ENCODE data around the gene B4GALNT1.
"Not testable (repeated sequence)": the region's sequence is repeated elsewhere in the genome, so short reads cannot be mapped to it uniquely, and the experiment has no call there.

The B4GALNT1 gene

DNA sequence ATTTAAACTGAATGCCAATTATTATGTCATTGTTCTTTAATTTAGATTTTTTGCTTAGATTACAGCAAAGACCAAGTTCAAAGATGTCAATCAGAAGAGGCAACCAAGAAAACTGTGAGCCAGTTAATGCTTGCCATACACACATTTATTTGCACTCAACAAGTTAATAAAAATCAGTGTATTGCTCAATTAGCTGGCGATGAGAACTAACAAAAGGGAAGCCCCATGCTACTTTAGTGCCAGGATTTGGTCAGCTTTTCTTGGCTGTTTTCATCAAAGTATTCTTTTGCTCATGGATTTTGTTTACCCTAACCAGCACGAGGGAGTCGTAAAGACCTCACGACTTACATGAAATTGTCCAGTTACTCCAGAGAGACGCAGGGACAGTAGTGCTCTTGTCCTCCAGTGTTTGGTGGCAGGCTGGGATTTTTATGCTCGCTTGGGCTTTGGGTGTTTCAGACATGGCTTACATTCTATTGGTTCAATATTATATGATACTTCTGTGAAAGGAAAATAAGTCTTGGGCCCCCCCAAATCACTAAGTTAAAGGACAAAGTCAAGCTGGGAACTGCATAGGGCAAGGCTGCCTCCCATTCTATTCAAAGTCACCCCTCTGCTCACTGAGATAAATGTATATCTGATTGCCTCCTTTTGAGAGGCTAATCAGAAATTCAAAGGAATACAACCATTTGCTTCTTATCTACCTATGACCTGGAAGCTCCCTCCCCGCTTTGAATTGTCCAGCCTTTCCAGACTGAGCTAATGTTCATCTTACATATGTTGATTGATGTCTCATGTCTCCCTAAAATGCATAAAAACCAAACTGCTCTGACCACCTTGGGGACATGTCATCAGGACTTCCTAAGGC is 7.4 kb upstream of the B4GALNT1 start:
- no peak for TF ChIP-seq CTCF (IDR thresholded peaks at IDR 0.05; ENCODE audit: extremely low read depth, missing control alignments)

DNA sequence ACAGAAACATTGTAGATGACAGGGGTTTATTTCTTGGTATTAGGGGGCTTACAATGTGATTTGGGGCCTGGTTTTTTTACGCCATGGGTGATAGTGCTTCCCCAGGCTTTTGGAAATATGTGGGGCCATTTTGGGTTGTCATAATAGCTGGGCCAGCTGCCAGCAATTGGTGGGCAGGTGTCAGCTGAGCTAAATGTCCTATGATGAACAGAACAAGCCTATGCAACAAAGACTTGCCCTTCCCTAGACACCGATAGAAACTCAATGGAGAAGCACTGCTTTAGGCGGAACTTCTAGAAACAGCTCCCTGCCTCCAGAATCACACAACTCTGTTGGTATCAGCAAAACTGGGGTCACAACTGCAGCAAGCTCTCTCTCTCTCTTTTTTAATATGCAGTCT is 5.1 kb upstream of the B4GALNT1 start:
- TF ChIP-seq CTCF (IDR thresholded peaks at IDR 0.05; ENCODE audit: extremely low read depth, missing control alignments) = no peak

More for the DNA sequence above, 7.4 kb upstream of the B4GALNT1 start:
- no peak for DNase-seq (ENCODE audit: low spot score)

DNA sequence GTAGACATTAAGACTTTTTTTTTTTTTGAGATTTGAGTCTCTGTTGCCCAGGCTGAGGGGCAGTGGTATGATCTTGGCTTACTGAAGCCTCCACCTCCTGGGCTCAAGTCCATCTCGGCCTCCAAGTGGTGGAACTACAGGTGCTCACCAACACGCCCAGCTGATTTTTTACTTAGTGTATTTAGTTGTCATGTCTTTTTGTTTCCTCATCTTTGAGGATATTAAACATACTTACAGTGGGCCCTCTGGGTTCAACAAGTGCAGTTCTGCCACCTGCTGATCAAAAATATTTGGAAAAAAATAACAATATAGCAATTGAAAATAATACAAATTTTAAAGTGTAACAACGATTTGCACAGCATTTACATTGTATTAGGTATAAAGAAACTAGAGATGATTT is 4.4 kb upstream of the B4GALNT1 start:
- TF ChIP-seq CTCF (IDR thresholded peaks at IDR 0.05; ENCODE audit: extremely low read depth, missing control alignments) = no peak
- no peak for DNase-seq (ENCODE audit: low spot score)

More for the DNA sequence above, 5.1 kb upstream of the B4GALNT1 start:
- no peak for DNase-seq (ENCODE audit: low spot score)

DNA sequence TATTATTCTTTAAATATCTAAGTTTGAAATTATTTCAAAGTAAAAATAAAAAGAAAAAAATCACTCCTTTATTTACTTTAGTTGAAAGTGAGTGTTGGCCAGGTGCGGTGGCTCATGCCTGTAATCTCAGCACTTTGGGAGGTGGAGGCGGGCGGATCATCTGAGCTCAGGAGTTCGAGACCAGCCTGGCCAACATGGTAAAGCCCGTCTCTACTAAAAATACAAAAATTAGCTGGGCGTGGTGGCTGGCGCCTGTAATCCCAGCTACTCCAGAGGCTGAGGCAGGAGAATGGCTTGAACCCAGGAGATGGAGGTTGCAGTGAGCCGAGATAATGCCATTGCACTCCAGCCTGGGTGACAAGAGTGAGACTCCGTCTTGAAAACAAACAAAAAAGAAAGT is 3.7 kb upstream of the B4GALNT1 start:
- DNase-seq (ENCODE audit: low spot score) = not testable (repeated sequence)

DNA sequence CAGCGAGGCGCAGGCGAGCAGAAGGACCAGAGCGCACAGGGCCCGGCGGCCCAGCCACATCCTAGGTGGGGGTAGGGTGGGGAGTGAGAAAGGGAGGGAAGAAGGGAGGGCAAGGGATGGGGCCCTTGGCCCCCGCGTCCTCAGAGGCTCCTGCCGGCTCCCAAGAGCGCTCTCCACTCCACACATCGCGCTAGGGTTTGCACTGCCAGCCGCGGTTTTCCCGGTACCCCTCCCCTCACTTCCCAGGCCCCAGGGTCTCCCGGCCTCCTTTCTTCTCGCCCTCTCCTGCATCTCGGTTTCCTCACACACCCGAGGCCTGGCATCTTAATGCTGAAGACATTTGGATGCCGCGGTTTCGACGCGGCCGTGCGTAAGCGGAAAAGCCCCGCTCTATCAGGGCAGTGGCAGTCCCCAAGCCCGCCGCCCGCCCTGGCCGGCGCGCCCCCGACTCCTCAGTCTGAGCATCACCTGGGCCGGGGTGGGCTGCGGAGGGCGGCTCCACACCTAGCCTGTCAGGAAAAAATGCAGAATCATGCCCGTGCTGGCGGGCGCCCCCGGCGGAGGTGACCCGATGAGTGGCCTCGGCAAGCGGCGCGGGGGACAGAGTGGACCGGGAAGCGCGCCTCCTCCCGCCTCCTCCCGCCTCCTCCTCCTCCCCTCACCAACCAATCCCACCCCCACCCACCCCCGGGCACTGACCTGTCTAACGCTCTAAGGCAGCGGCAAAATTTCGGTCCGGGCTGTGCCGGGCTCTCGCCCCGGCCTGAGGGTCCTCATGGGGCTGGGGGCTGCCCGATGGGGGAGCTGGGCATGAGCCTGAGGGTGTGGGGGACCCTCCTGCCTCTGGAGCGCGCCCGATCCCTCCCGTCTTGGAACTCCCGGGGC is 686 bp downstream of the B4GALNT1 start:
- peak; percentile 48 for DNase-seq (ENCODE audit: low spot score)
- no peak for TF ChIP-seq CTCF (IDR thresholded peaks at IDR 0.05; ENCODE audit: extremely low read depth, missing control alignments)

DNA sequence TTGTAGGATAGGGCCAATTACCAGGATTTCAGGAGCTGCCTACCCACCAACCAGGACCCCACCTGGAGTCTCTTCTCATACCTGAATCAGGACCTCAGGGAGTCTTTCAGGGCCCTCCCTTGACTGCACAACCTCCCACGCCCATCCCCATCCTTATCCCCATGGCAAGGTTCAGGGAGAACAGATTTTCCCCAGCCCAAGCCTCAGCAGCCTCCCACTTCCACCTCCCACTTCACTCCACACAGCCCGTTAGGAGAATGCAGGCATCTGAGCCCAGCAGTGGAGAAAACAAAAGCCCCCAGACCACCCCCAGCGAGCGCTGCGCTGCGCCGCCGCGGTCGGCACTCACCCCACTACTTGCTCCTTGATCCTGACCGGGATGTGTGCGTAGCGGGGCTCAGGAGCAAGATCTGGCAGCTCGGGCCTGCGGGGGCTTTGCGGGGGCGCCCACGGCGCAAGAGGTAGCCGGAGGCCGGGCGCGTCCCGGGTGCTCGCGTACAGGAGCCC is 1.4 kb downstream of the B4GALNT1 start:
- no peak for TF ChIP-seq CTCF (IDR thresholded peaks at IDR 0.05; ENCODE audit: extremely low read depth, missing control alignments)
- DNase-seq (ENCODE audit: low spot score) = peak; percentile 23

DNA sequence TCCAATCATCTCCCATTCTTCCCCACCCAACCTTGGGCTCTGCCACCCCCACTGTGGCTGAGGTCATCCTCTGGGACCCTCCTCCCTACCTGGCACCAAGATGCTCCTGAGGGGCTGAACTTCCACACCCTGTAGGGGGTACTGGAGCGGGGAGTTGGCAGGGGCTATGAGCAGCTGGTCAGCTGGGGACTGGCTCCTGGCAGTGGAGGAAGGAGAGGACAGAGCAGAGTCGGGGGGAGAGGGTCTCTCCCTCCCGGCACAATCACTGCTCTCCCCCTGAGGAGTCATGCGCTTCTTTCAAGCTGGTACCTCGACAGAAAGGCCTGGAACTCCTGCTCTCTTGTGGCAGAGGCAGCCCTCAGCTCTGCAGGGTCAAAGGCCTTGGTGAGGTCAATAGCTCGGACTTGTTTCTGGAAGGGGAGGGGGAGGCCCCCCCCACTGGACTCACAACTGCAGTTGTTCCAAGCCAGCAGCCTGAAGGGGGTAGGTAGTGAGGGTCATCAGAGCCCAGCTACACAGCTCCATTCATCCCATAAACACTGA is 2.0 kb downstream of the B4GALNT1 start:
- no peak for TF ChIP-seq CTCF (IDR thresholded peaks at IDR 0.05; ENCODE audit: extremely low read depth, missing control alignments)

More for the DNA sequence above, 2.0 kb downstream of the B4GALNT1 start:
- DNase-seq (ENCODE audit: low spot score) = no peak
